ENCODE data around the gene PAK3.

The PAK3 gene

DNA sequence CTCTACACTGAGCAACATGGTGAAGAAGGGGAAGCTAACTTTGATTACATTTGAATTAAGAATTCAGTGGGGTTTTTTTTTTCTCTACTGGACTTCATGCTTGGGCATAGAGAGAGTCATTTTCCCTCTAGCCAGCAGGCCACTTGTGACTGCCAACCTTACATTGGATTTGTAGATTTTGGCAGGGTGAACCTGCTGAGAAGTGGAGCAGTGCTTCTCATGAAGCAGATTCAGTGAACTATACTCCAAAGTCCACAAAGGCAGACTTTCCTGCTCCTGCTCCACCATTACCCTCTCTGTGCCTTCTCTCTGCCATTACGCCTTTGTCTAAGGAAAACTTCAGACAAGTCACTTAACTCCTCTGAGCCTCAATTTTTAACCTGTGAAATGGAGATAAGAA, 69.9 kb downstream of the PAK3 start:
- no peak overlapping the region for H3K27ac ChIP-seq
- H3K9me3 ChIP-seq = peaks cover 0 to 5% (median 0%) of the 10 kb centered on the region in 3 donors
- H3K4me3 ChIP-seq = no peak overlapping the region
- TF ChIP-seq, protein P1, sequence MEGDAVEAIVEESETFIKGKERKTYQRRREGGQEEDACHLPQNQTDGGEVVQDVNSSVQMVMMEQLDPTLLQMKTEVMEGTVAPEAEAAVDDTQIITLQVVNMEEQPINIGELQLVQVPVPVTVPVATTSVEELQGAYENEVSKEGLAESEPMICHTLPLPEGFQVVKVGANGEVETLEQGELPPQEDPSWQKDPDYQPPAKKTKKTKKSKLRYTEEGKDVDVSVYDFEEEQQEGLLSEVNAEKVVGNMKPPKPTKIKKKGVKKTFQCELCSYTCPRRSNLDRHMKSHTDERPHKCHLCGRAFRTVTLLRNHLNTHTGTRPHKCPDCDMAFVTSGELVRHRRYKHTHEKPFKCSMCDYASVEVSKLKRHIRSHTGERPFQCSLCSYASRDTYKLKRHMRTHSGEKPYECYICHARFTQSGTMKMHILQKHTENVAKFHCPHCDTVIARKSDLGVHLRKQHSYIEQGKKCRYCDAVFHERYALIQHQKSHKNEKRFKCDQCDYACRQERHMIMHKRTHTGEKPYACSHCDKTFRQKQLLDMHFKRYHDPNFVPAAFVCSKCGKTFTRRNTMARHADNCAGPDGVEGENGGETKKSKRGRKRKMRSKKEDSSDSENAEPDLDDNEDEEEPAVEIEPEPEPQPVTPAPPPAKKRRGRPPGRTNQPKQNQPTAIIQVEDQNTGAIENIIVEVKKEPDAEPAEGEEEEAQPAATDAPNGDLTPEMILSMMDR (IDR thresholded peaks at IDR 0.05) = no peak
- H3K27me3 ChIP-seq = no peaks in the 10 kb centered on the region
- no peaks in the 10 kb centered on the region for H3K4me1 ChIP-seq
- intact Hi-C loops (cut with DNase I; ENCODE audit: low total_unique reads) = no loop called here
- DNase-seq = no peak
- H3K36me3 ChIP-seq = no peaks in the 10 kb centered on the region

DNA sequence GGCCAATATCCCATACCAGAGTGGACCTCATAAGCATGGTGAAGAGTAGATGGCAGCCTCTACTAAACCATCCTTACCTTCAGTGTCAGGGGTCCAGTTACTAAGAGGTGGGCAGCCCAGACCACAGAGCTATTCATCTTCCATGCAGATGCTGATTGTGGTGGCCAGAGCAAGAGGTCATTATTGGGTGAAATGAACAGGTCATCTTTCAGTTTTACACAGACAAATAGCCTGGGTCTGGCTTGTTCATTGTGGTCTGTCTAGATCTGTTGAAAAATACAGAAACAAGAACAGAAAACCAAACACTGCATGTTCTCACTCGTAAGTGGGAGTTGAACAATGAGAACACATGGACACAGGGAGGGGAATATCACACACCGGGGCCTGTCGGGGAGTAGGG, 71.3 kb downstream of the PAK3 start:
- no peaks in the 10 kb centered on the region for H3K9me3 ChIP-seq
- TF ChIP-seq, protein P1 (IDR thresholded peaks at IDR 0.05) = no peak
- no peak overlapping the region for H3K4me3 ChIP-seq
- intact Hi-C loops (cut with DNase I; ENCODE audit: low total_unique reads) = no loop called here
- no peaks in the 10 kb centered on the region for H3K27me3 ChIP-seq
- no peaks in the 10 kb centered on the region for H3K4me1 ChIP-seq
- no peak for DNase-seq
- H3K27ac ChIP-seq = no peak overlapping the region
- no peaks in the 10 kb centered on the region for H3K36me3 ChIP-seq

DNA sequence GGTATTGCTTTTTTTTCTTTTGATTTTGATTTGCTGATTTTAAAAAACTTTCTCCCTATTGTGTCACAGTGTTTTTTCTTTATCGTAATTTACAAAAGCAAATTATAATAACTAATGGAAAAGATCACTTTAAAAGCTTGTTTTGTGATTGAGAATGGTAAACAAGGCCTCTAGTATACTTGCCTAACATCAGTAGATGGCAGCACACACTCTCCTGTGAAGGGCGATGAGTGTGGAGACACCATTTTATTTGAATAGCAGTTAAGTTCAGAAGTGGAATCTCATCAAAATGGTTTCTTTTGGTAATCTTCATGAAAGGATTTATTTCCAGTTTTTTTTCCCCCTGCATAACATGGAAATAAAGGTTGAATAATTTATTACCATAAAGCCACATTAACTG, 72.3 kb downstream of the PAK3 start:
- TF ChIP-seq, protein P1 (IDR thresholded peaks at IDR 0.05) = no peak
- intact Hi-C loops (cut with DNase I; ENCODE audit: low total_unique reads) = no loop called here
- no peak overlapping the region for H3K27ac ChIP-seq
- H3K4me1 ChIP-seq = no peaks in the 10 kb centered on the region
- DNase-seq = no peak
- H3K27me3 ChIP-seq = no peaks in the 10 kb centered on the region
- no peaks in the 10 kb centered on the region for H3K36me3 ChIP-seq
- no peak overlapping the region for H3K4me3 ChIP-seq
- no peaks in the 10 kb centered on the region for H3K9me3 ChIP-seq

DNA sequence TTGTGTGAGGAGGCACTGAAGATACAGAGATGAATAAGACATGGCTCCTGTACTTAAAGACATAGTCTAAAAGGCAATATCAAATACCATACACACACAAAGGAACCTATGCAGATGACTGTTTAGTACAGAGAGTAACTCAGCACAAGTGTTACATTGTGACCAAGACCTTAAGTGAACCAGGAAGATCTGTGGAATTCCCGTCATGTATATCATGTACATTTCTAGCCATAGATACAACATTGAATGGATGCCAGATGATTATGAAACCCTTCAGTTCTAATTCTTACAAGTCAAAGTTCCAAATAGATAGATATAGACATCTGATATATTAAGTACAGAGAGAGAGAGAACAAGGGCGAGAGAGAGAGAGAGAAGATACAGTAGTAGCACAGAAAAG, 73.2 kb downstream of the PAK3 start:
- no peaks in the 10 kb centered on the region for H3K27me3 ChIP-seq
- H3K27ac ChIP-seq = no peak overlapping the region
- intact Hi-C loops (cut with DNase I; ENCODE audit: low total_unique reads) = no loop called here
- DNase-seq = no peak
- H3K4me1 ChIP-seq = no peaks in the 10 kb centered on the region
- TF ChIP-seq, protein P1 (IDR thresholded peaks at IDR 0.05) = no peak
- no peak overlapping the region for H3K4me3 ChIP-seq
- H3K36me3 ChIP-seq = no peaks in the 10 kb centered on the region
- H3K9me3 ChIP-seq = no peaks in the 10 kb centered on the region

DNA sequence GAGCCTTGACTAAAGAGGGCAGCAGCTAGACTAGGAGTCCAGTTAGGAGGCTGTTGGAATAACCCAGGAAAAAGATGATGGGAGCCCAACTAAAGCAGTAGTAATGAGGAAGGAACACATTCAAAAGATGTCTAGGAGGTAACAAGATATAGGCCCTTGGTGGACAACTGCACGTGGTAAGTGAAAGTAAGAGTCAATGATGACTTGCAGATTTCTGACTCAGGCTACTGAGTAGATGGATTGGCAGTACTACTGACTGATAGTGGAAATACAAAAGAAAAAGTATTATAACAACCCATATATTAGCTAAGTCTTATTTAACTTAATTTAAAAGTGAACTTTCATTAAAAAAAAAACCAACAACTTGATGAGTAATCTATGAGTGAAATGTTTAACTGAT, 74.0 kb downstream of the PAK3 start:
- TF ChIP-seq, protein P1 (IDR thresholded peaks at IDR 0.05) = no peak
- no peak for DNase-seq
- intact Hi-C loops (cut with DNase I; ENCODE audit: low total_unique reads) = no loop called here
- no peaks in the 10 kb centered on the region for H3K4me1 ChIP-seq
- no peaks in the 10 kb centered on the region for H3K27me3 ChIP-seq
- H3K4me3 ChIP-seq = no peak overlapping the region
- no peaks in the 10 kb centered on the region for H3K36me3 ChIP-seq
- H3K27ac ChIP-seq = no peak overlapping the region
- H3K9me3 ChIP-seq = no peaks in the 10 kb centered on the region

DNA sequence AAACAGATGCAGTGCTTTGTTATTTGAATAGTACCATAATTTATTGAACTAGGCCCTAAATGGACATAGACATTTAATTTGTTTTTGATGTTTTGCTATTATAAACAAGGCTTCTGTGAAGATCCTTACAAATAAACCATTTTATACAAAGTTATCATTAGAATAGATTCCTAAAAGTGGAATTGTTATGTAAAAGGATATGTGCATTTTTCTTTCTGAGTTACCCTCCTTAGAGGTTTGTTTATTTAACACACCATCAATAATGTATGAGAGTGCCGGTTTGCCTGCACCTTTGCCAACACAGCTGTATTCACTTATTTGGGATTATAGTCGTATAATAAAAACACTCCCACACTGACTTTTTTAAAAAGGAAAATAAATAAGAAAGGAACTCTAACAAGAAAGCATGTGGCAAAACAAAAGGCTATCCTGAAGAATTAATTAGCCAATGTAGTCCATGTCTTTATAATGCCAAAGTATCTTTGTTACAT, 84.8 kb downstream of the PAK3 start:
- intact Hi-C loops (cut with DNase I; ENCODE audit: low total_unique reads) = no loop called here
- Histone ChIP-seq H3K9me3 (no peaks in the 10 kb centered on the region), H3K36me3 (no peaks in the 10 kb centered on the region), H3K4me3 (no peak overlapping the region), H3K27me3 (no peaks in the 10 kb centered on the region), H3K27ac (no peak overlapping the region), H3K4me1 (no peaks in the 10 kb centered on the region)
- no peak for DNase-seq
- TF ChIP-seq, protein P1 (IDR thresholded peaks at IDR 0.05) = no peak
